Measurements from ENCODE around the gene SLC8A1. TPM values are rescaled to one million over a fixed set of nuclear protein-coding genes. Genes with fewer than 3 reads are reported as not detected.

Gene SLC8A1
- total RNA-seq, 1 donor: 39.1 TPM

DNA sequence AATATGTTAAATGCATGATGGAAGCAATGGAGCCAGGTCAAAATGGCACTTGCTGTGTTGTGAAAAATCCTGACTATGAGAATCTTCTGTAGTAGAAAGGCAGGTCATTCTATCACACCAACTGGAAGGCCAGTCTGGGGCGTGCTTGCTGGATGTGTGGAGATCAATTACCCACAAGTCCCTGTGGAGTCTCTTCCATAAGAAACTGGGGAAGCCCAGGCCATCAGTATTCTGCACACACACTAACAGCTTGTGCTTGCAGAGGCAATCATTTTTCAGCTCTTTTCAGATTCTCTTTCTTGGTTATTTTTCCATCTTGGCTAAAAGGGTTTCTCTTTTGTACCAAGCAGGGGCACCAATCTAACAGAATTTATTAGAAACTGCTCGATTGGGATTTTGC, 190.8 kb downstream of the SLC8A1 start:
- TF ChIP-seq, protein P1, sequence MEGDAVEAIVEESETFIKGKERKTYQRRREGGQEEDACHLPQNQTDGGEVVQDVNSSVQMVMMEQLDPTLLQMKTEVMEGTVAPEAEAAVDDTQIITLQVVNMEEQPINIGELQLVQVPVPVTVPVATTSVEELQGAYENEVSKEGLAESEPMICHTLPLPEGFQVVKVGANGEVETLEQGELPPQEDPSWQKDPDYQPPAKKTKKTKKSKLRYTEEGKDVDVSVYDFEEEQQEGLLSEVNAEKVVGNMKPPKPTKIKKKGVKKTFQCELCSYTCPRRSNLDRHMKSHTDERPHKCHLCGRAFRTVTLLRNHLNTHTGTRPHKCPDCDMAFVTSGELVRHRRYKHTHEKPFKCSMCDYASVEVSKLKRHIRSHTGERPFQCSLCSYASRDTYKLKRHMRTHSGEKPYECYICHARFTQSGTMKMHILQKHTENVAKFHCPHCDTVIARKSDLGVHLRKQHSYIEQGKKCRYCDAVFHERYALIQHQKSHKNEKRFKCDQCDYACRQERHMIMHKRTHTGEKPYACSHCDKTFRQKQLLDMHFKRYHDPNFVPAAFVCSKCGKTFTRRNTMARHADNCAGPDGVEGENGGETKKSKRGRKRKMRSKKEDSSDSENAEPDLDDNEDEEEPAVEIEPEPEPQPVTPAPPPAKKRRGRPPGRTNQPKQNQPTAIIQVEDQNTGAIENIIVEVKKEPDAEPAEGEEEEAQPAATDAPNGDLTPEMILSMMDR (IDR thresholded peaks at IDR 0.05; ENCODE audit: insufficient read depth, low read length): no peak
- H3K4me3 ChIP-seq (ENCODE audit: low read depth, low read length): no peak overlapping the region
- no peak for DNase-seq (ENCODE audit: low read depth)

DNA sequence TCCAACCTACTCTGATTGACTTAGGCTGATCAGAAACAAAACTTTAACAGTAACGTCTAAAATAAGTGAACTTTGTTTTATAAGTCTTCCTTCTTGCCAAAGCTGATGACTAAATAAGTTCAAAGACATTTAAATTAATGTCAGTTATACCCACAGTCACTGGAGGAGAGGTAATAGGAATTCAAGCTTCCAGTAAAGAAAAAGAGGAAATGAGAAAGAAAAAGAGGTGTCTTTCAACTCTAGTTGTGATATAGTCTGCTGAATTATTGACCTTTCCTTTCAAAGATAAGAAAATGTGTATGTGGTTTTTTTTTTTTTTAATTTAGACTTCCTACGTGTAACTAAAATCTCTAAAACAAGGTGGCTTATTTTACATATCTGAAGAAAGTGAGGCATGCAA, 191.5 kb downstream of the SLC8A1 start:
- H3K4me3 ChIP-seq (ENCODE audit: low read depth, low read length): no peak overlapping the region
- no peak for DNase-seq (ENCODE audit: low read depth)

DNA sequence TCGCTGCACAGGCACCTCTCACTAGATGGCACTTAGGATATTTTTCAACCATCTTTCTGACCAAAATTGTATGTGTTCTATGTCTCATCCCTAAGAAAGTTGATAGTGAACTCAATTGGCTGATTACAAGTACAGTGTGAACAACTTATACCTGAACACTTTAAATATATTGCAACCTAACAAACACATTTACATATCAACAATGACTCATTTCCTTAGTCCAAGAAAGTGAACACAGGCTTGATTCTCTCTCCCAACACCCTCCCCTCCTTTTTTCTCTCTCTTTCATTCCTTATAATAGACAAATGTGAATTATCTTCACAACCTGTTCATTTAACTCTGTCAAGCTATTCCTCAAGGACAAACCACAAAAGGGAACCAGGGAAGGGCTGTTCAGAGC, 192.0 kb downstream of the SLC8A1 start:
- TF ChIP-seq, protein P1 (IDR thresholded peaks at IDR 0.05; ENCODE audit: insufficient read depth, low read length): no peak
- no peak for DNase-seq (ENCODE audit: low read depth)
- no peak overlapping the region for H3K4me3 ChIP-seq (ENCODE audit: low read depth, low read length)

More for the DNA sequence above, 191.5 kb downstream of the SLC8A1 start:
- TF ChIP-seq, protein P1 (IDR thresholded peaks at IDR 0.05; ENCODE audit: insufficient read depth, low read length): no peak

DNA sequence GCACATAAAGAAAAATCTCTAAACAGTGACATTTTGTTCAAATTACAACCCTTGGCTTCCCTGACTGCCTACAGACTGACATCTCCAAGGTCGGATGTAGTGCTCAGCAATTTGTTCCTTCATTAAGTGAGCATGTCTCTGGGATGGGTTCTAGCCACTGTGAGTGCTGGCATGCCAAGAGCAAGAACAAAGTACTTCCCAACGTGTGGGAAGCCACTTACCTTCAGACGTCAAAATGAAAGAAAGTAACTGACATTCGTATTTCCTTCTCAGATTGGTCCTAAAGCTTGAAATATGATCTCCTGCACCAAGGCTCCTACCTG, 193.8 kb downstream of the SLC8A1 start:
- no peak for DNase-seq (ENCODE audit: low read depth)
- H3K4me3 ChIP-seq (ENCODE audit: low read depth, low read length): no peak overlapping the region
- TF ChIP-seq, protein P1 (IDR thresholded peaks at IDR 0.05; ENCODE audit: insufficient read depth, low read length): no peak

DNA sequence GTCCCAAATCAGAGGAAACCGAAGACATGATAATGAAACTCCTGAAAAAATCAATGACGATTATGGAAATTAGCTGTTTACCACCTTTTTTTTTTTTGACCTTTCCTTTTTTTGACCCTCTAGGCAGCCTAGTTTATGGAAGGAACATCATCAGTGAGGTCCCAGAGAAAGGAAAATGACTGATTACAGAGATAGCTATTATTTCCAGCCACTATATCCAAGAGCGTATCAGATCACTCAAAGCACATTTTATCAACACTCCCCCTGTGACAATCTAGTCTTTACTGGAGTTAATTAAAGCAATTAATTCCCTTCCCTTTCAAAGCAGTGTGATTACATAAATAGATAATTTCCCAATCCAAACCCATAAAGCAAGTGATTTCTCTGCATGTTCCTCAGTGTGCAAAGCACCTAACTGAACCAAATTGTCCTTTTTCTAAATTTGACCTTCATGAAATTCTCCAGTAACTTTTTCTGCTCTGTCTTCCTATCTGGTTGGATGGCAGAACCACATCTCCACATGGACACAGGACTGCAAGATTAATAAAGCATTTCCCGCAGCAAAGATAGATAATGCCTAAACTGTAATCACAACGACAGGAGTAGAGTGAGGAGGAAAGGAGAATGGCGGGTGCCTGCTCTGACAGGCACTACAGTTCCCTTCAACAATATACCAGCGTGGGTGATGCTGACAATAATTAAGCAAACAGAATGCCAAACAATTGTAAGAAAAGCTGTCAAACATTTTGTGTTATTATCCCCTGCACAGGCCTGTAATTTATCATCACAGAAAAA, 194.4 kb downstream of the SLC8A1 start:
- TF ChIP-seq, protein P1 (IDR thresholded peaks at IDR 0.05; ENCODE audit: insufficient read depth, low read length): no peak
- H3K4me3 ChIP-seq (ENCODE audit: low read depth, low read length): no peak overlapping the region
- no peak for DNase-seq (ENCODE audit: low read depth)

DNA sequence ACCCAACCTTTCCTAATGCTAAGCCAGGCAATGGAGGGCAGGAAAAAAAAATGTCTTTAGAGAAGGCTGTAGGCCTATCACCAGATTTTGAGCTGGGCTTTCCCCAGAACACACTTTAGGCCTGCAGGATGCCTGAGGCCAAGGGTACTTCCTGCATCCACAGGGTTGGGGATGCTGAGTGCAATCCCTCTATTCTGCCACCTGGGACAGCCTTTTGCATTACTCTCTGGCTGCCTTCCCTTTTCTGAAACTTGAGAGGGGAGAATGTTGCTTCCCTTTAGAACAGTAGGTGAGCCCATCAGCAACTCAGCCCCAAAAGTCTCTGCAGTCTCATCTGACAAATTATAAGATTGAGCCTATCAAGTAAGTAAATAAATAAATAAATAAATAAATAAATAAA, 195.2 kb downstream of the SLC8A1 start:
- no peak overlapping the region for H3K4me3 ChIP-seq (ENCODE audit: low read depth, low read length)
- TF ChIP-seq, protein P1 (IDR thresholded peaks at IDR 0.05; ENCODE audit: insufficient read depth, low read length): peak; percentile 28
- DNase-seq (ENCODE audit: low read depth): no peak

DNA sequence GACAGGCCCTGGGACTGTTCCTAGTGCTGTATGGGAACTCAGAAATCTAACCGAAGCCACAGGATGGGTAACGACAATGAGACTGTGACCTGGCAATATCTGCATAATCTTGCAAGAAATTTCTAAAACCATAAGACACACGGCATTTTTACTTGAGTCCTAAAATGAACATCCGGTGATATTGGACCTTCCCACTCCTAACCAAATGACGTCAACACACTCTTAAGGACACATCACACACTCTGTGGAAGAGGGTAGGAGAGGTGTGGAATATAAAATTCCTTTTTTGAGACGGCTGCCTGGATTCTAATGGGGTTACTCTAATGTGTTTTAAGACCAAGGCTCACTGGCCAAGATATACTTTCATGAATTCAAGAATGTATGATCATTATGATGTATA, 195.9 kb downstream of the SLC8A1 start:
- no peak overlapping the region for H3K4me3 ChIP-seq (ENCODE audit: low read depth, low read length)
- DNase-seq (ENCODE audit: low read depth): no peak
- TF ChIP-seq, protein P1 (IDR thresholded peaks at IDR 0.05; ENCODE audit: insufficient read depth, low read length): no peak
